PFSK-1 (cell line): ENCODE measurements around the gene ACR.

Source experiments
- POLR2AphosphoS5 ChIP-seq: IDR thresholded peaks from 2 replicates; pipeline ENCODE4 v1.6.1; 2012; ENCODE audit warnings: low read depth, mild to moderate bottlenecking, control low read depth, low read length, moderate library complexity
- SIN3A ChIP-seq: IDR thresholded peaks from 2 replicates; pipeline ENCODE4 v1.6.1; 2012; ENCODE audit warnings: mild to moderate bottlenecking, low read length, moderate library complexity, borderline replicate concordance; ENCODE audit not compliant: insufficient read depth

GRCh38 chr22:50737728-50738648 lies at the start of gene ACR:
- TF ChIP-seq SIN3A (no peak), POLR2AphosphoS5 (no peak)
